Colonic mucosa (tissue), 4 donors: ENCODE results near the gene ZNF138. TPM values are rescaled to one million over a fixed set of nuclear protein-coding genes. Genes with fewer than 3 reads are reported as not detected.

Source experiments
- DNase-seq: peaks from one replicate; pipeline ENCODE4 v3.0.0-alpha.2; 2020
- H3K27ac ChIP-seq: fragments of 200-600 bp; one replicate; pipeline ENCODE4 v1.8.0; 2021
- H3K27me3 ChIP-seq: fragments of 200-600 bp; one replicate; pipeline ENCODE4 v1.8.0; 2021
- H3K36me3 ChIP-seq: fragments of 200-600 bp; one replicate; pipeline ENCODE4 v1.8.0; 2021
- H3K4me1 ChIP-seq: fragments of 200-600 bp; one replicate; pipeline ENCODE4 v1.8.0; 2021; ENCODE audit warnings: mild to moderate bottlenecking
- H3K4me3 ChIP-seq: fragments of 200-600 bp; one replicate; pipeline ENCODE4 v1.8.0; 2021
- H3K9ac ChIP-seq, 2 donors: one replicate each; pipeline ENCODE4 v1.7.0; 2013; ENCODE audit warnings: control low read depth in 2 of 2, low read depth in 2 of 2, low read length in 2 of 2
- H3K9me3 ChIP-seq: fragments of 200-600 bp; one replicate; pipeline ENCODE4 v1.8.0; 2021
- intact Hi-C: fragments of 100-400 bp; cut with DNase I; formaldehyde crosslinking; loops from one replicate; pipeline ENCODE4 v1.14.1; 2022
- total RNA-seq, 2 donors: library from RNA; stranded (reverse); fragmentation: NEBNext Ultra II Directional in 1 of 2; extraction: Animal tissue kit (Norgen Biotek cat#: 25700) in 1 of 2; gene quantifications; one replicate each; pipeline ENCODE4 v1.2.1, GENCODE V29; 2021
- TF ChIP-seq, protein P1 (sequence below): fragments of 200-600 bp; IDR thresholded peaks from one replicate; pipeline ENCODE4 v1.8.0; 2022; ENCODE audit warnings: antibody characterized with exemption, mild to moderate bottlenecking
- donor health status: healthy.
- donor health status: DM: no; HTN: no; CAD: no.
- donor health status: DM: no; HTN: no; CAD: no.

Gene ZNF138
- total RNA-seq, 2 donors from 2014 or later, result 6.1 to 8.8 TPM

DNA sequence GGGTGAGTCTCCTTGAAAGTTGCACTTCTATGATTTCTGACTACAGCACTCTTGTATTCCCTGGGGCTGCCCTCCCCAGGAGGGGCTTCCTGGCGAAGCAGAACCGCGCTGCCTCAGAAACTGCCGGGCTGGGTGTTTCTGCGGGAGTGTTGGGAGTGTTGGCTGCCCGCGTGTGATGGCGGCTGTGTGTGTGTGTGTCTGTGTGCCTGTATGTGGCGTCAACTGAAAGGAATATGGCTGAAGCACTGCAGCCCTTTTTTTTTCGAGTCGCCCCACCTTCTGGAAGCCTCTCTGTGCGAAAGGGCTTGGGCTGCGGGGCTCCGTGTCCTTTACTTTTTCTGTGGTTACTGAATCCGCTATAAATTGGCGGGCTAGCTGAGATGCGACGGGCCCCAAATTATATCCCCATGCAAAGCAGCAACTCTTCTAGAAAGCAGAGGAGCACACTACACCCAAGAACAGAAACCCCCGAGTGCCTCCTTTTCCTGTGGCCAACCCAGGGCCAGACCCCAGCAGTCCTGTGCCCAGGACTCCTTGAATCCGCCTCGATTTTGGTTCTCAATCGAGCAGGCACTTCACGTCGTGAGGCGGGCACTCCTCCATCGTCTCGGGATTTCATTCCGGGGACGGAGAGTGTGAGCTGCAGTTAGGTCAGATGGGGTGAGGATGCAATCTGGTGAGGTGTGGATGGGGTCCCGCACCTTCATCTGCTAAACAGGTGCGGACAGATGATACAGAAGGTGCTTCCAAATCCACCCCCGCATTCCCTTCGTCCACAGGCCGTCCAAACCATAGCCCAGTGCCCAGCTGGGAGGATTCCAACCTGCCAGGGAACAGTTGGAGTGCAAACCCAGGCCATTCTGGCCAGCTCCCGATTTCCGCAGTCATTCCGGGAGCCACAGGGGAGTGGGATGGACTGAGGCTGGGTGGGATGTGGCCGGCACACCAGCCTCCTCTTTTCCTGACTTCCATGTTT is 86.4 kb downstream of the ZNF138 start:
- no peak overlapping the region for H3K9ac ChIP-seq
- H3K36me3 ChIP-seq, result no peaks in the 10 kb centered on the region
- TF ChIP-seq, protein P1, sequence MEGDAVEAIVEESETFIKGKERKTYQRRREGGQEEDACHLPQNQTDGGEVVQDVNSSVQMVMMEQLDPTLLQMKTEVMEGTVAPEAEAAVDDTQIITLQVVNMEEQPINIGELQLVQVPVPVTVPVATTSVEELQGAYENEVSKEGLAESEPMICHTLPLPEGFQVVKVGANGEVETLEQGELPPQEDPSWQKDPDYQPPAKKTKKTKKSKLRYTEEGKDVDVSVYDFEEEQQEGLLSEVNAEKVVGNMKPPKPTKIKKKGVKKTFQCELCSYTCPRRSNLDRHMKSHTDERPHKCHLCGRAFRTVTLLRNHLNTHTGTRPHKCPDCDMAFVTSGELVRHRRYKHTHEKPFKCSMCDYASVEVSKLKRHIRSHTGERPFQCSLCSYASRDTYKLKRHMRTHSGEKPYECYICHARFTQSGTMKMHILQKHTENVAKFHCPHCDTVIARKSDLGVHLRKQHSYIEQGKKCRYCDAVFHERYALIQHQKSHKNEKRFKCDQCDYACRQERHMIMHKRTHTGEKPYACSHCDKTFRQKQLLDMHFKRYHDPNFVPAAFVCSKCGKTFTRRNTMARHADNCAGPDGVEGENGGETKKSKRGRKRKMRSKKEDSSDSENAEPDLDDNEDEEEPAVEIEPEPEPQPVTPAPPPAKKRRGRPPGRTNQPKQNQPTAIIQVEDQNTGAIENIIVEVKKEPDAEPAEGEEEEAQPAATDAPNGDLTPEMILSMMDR, result no peak
- H3K27me3 ChIP-seq, result no peaks in the 10 kb centered on the region
- H3K4me3 ChIP-seq, result no peak overlapping the region
- DNase-seq, result peak; percentile 15
- H3K9me3 ChIP-seq, result no peaks in the 10 kb centered on the region
- no peaks in the 10 kb centered on the region for H3K4me1 ChIP-seq
- intact Hi-C loops, result no loop called here
- no peak overlapping the region for H3K27ac ChIP-seq

DNA sequence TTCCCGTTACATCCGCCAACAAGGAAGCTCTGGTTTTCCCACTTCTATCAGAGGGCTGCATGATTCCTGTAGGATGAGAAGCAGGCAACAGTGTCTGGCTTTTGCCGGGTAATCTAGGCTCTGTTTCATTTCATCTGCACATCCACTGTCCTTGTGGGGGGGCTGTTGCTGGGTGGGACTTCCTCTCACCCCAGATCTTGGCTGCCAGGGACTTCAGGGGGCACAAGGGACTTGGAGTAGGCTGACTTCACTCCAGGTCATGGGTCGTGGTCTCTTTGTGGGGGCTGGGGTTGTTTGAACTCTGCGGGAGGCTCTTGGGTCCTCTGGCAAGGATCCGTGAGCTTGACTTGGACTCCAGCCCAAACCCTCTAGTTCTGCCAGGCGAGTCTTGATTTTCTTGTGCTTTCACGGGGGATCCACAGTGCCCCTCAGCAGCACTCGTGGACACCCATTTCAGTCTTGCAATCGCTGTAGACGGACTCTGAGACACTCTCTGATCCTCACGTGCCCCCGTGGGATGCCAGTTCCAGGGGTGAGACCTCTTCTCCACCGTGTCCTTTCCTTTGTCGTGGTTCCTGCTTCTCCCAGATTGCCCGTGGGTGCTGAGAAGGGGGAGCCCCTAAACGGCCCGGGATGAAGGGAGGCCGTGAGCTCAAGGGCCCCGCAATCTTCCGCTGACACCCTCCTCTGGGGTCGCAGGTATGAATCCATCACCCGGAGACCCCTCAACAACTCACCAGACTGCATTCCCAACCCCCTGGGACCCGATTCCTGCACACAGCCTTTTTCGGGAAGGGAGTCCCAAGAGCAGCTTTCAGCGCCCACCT is 87.4 kb downstream of the ZNF138 start:
- no peaks in the 10 kb centered on the region for H3K9me3 ChIP-seq
- H3K4me1 ChIP-seq, result no peaks in the 10 kb centered on the region
- no peaks in the 10 kb centered on the region for H3K36me3 ChIP-seq
- TF ChIP-seq, protein P1, result no peak
- intact Hi-C loops, result no loop called here
- H3K9ac ChIP-seq, result no peak overlapping the region
- H3K27me3 ChIP-seq, result no peaks in the 10 kb centered on the region
- H3K27ac ChIP-seq, result no peak overlapping the region
- peak; percentile 14 for DNase-seq
- H3K4me3 ChIP-seq, result peak overlapping the region; percentile 41

DNA sequence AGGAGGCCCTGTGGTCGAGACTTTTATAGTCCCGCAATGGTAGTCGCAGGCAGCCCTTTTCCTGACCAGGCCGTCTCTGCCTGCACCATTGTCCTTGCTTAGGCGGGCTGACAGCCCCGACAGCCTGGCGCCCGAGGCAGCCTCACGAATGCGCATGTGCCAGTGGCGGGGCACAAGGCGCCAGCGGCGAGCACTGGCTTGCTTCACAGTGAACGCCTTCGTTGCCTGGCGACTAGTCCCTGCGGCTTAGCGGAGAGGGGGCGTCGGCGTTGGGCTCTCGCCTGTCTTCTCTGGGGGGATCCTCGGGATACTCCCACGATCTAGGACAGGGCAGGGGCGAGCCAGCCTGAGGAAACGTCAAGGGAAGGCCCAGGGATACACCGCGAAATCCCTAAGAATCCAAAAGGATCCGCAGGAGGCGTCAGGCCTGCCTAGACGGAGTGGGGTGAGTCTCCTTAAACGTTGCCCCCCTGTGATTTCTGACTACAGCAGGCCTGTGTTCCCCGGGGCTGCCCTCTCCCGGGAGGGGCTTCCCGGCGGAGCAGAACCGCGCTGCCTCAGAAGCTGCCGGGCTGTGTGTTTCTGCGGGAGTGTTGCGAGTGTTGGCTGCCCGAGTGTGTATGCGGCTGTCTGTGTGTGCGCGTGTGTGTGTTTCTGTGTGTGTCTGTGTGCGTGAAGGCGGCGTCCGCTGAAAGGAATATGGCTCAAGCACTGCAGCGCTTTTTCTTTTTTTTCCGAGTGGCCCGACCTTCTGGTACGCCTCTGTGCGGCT is 88.3 kb downstream of the ZNF138 start:
- DNase-seq, result peak; percentile 59
- no peak overlapping the region for H3K27ac ChIP-seq
- H3K27me3 ChIP-seq, result no peaks in the 10 kb centered on the region
- peak overlapping the region in 1 of 2 donors; percentile 26 for H3K9ac ChIP-seq
- no peaks in the 10 kb centered on the region for H3K9me3 ChIP-seq
- TF ChIP-seq, protein P1, result no peak
- H3K36me3 ChIP-seq, result no peaks in the 10 kb centered on the region
- H3K4me1 ChIP-seq, result no peaks in the 10 kb centered on the region
- peak overlapping the region; percentile 41 for H3K4me3 ChIP-seq
- intact Hi-C loops, result no loop called here

Other genes starting within 250 kb of the ZNF138 start
- gene ZNF680, start 231.4 kb upstream of the ZNF138 start, total RNA-seq, result 10 to 100 TPM in 1 of 2 donors, 1 to 10 TPM in 1; 7.2 to 11.4 TPM
- 1 to 10 TPM; 4.1 to 5.5 TPM for gene ZNF107, start 128.3 kb upstream of the ZNF138 start, total RNA-seq
- 1 to 10 TPM; 5.0 to 7.1 TPM for gene ZNF273, start 108.8 kb downstream of the ZNF138 start, total RNA-seq
- gene ZNF117, start 196.6 kb downstream of the ZNF138 start, total RNA-seq, result 1 to 10 TPM; 4.7 to 4.8 TPM
- 1 to 10 TPM; 5.5 to 7.7 TPM for gene ERV3-1, start 212.3 kb downstream of the ZNF138 start, total RNA-seq